Measurements from ENCODE around the gene ACAA1.

DNA sequence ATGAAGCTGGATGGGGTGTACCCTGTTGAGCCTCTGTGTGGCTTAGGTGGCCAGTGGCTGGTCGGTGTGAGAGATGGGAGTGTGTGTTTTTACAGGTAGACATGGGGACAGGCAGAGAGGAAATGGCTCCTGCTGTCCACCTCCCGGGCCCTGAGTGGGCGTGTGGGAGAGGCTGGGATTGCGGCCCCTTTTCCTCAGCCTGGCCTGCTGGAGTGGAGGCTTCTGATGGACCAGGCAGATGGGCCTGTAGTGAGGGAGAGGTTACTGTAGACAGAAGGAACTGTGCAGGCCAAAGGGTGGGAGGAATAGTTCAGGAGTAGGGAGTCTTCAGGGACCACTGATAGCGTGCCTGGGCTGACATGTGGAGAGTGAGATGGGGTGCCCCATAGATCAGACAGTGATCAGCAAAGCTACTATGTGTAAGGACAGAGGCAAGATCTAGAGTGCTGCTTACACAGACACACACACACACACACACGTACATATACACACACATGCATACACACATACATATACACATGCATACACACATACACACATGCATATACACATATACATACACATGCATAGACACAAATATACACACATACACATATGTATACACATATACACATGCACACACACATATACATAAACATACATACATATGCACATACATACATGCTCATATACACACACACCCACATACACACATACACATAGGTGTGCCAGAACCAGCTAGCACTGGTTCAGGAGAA lies 26.4 kb downstream of the ACAA1 start:
- TF ChIP-seq, protein P1, sequence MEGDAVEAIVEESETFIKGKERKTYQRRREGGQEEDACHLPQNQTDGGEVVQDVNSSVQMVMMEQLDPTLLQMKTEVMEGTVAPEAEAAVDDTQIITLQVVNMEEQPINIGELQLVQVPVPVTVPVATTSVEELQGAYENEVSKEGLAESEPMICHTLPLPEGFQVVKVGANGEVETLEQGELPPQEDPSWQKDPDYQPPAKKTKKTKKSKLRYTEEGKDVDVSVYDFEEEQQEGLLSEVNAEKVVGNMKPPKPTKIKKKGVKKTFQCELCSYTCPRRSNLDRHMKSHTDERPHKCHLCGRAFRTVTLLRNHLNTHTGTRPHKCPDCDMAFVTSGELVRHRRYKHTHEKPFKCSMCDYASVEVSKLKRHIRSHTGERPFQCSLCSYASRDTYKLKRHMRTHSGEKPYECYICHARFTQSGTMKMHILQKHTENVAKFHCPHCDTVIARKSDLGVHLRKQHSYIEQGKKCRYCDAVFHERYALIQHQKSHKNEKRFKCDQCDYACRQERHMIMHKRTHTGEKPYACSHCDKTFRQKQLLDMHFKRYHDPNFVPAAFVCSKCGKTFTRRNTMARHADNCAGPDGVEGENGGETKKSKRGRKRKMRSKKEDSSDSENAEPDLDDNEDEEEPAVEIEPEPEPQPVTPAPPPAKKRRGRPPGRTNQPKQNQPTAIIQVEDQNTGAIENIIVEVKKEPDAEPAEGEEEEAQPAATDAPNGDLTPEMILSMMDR (IDR thresholded peaks at IDR 0.05), result no peak
- no peak for TF ChIP-seq ZFX (IDR thresholded peaks at IDR 0.05; ENCODE audit: borderline replicate concordance)
